ENCODE measurements around the gene ROBO1. TPM values are rescaled to one million over a fixed set of nuclear protein-coding genes. Genes with fewer than 3 reads are reported as not detected.
A peak's percentile ranks its signal among the peaks of the same experiment; 100 is the strongest.

ROBO1 gene
- polyA plus RNA-seq, 1 experiment: 33.9 TPM

GRCh38 chr3:79030157-79030556 is 737.6 kb downstream of the ROBO1 start:
- TF ChIP-seq CTCF (IDR thresholded peaks at IDR 0.05; ENCODE audit: insufficient read depth, low read depth, low read length): no peak
- CTCF ChIA-PET: interaction anchor here (0.8 to 3.3 kb wide), 4 partner anchors 11 to 373 kb away, joined by 3 to 29 read pairs (median 6); no protein-coding TSS in a partner anchor
- Histone ChIP-seq H3K36me3 (ENCODE audit: control insufficient read depth, insufficient read depth, low read length) (no peaks in the 10 kb centered on the region), H3K27me3 (ENCODE audit: control insufficient read depth, insufficient read depth, low read length) (no peaks in the 10 kb centered on the region), H3K4me3 (ENCODE audit: low read depth, low read length) (no peak overlapping the region)
- DNase-seq (ENCODE audit: low read depth): no peak
- POLR2A ChIA-PET: no interaction called here

GRCh38 chr3:79028916-79029315 is 738.9 kb downstream of the ROBO1 start:
- Histone ChIP-seq H3K4me3 (ENCODE audit: low read depth, low read length) (no peak overlapping the region), H3K36me3 (ENCODE audit: control insufficient read depth, insufficient read depth, low read length) (no peaks in the 10 kb centered on the region), H3K27me3 (ENCODE audit: control insufficient read depth, insufficient read depth, low read length) (no peaks in the 10 kb centered on the region)
- no peak for TF ChIP-seq CTCF (IDR thresholded peaks at IDR 0.05; ENCODE audit: insufficient read depth, low read depth, low read length)
- ChIA-PET CTCF (no interaction called here), POLR2A (no interaction called here)
- no peak for DNase-seq (ENCODE audit: low read depth)

GRCh38 chr3:79027593-79027992 is 740.2 kb downstream of the ROBO1 start:
- ChIA-PET POLR2A (no interaction called here), CTCF (interaction anchor here (0.5 to 1.2 kb wide), 2 partner anchors 16 to 361 kb away, joined by 3 read pairs; no protein-coding TSS in a partner anchor)
- Histone ChIP-seq H3K27me3 (ENCODE audit: control insufficient read depth, insufficient read depth, low read length) (no peaks in the 10 kb centered on the region), H3K4me3 (ENCODE audit: low read depth, low read length) (no peak overlapping the region), H3K36me3 (ENCODE audit: control insufficient read depth, insufficient read depth, low read length) (no peaks in the 10 kb centered on the region)
- TF ChIP-seq CTCF (IDR thresholded peaks at IDR 0.05; ENCODE audit: insufficient read depth, low read depth, low read length): no peak
- DNase-seq (ENCODE audit: low read depth): no peak

GRCh38 chr3:79019924-79020173 is 747.9 kb downstream of the ROBO1 start:
- Histone ChIP-seq H3K36me3 (ENCODE audit: control insufficient read depth, insufficient read depth, low read length) (no peaks in the 10 kb centered on the region), H3K27me3 (ENCODE audit: control insufficient read depth, insufficient read depth, low read length) (no peaks in the 10 kb centered on the region), H3K4me3 (ENCODE audit: low read depth, low read length) (no peak overlapping the region)
- CTCF ChIA-PET: interaction anchor here (1.5 to 2.8 kb wide), 3 partner anchors 10 to 32 kb away, joined by 3 to 14 read pairs (median 6); no protein-coding TSS in a partner anchor
- POLR2A ChIA-PET: interaction anchor here (0.5 kb wide), 1 partner anchor 229 kb away, joined by 3 read pairs; no protein-coding TSS in a partner anchor
- TF ChIP-seq CTCF (IDR thresholded peaks at IDR 0.05; ENCODE audit: insufficient read depth, low read depth, low read length): no peak
- DNase-seq (ENCODE audit: low read depth): no peak

- no peak for TF ChIP-seq CTCF (IDR thresholded peaks at IDR 0.05; ENCODE audit: insufficient read depth, low read depth, low read length)
- POLR2A ChIA-PET: interaction anchor here (0.5 to 0.7 kb wide), 2 partner anchors 181 to 228 kb away, joined by 3 to 6 read pairs; no protein-coding TSS in a partner anchor
- peak; percentile 49 for DNase-seq (ENCODE audit: low read depth)
- CTCF ChIA-PET: interaction anchor here (0.9 to 2.8 kb wide), 6 partner anchors 9 to 360 kb away, joined by 3 to 14 read pairs (median 4); no protein-coding TSS in a partner anchor
- H3K36me3 ChIP-seq (ENCODE audit: control insufficient read depth, insufficient read depth, low read length): no peaks in the 10 kb centered on the region
- H3K4me3 ChIP-seq (ENCODE audit: low read depth, low read length): peak overlapping the region; percentile 88
- H3K27me3 ChIP-seq (ENCODE audit: control insufficient read depth, insufficient read depth, low read length): no peaks in the 10 kb centered on the region
Observed at GRCh38 chr3:79019137-79019923, 748.5 kb downstream of the ROBO1 start.

Measured in BJ (cell line).